Neural cell (in vitro differentiated cells): ENCODE measurements around the gene SLC11A1. TPM values are rescaled to one million over a fixed set of nuclear protein-coding genes. Genes with fewer than 3 reads are reported as not detected.

ENCODE experiments used
- H2AFZ ChIP-seq: fragments of 200-600, 300-800 bp; sonication (generic), shearing (Covaris generic); 2 replicates; pipeline ENCODE4 v1.6.0; 2014; ENCODE audit warnings: low read depth, mild to moderate bottlenecking, antibody characterized with exemption, low read length, moderate library complexity
- H3F3A ChIP-seq: fragments of 200-600 bp; shearing (Covaris generic); 2 replicates; pipeline ENCODE4 v1.6.1; 2016; ENCODE audit warnings: mild to moderate bottlenecking, moderate library complexity, mixed read lengths, antibody characterized with exemption, low read length; ENCODE audit not compliant: insufficient read depth, poor library complexity, severe bottlenecking
- H3K27ac ChIP-seq: fragments of 200-600, 300-800 bp; sonication (generic), shearing (Covaris generic); 2 replicates; pipeline ENCODE4 v1.5.1; 2014; ENCODE audit warnings: mild to moderate bottlenecking, low read length, moderate library complexity
- H3K27me3 ChIP-seq: fragments of 300-800, 200-600 bp; sonication (generic), shearing (Covaris generic); 2 replicates; pipeline ENCODE4 v1.6.0; 2014; ENCODE audit warnings: mild to moderate bottlenecking, low read depth, low read length, moderate library complexity; ENCODE audit not compliant: insufficient read depth
- H3K36me3 ChIP-seq: fragments of 300-800, 200-600 bp; sonication (generic), shearing (Covaris generic); 2 replicates; pipeline ENCODE4 v1.5.1; 2014; ENCODE audit warnings: mild to moderate bottlenecking, antibody characterized with exemption, low read length, moderate library complexity; ENCODE audit not compliant: insufficient read depth
- H3K4me2 ChIP-seq: fragments of 300-800, 200-600 bp; sonication (generic), shearing (Covaris generic); 2 replicates; pipeline ENCODE4 v1.6.0; 2014; ENCODE audit warnings: mild to moderate bottlenecking, low read length
- H3K4me3 ChIP-seq: fragments of 300-800, 200-600 bp; sonication (generic), shearing (Covaris generic); 2 replicates; pipeline ENCODE4 v1.5.1; 2014; ENCODE audit warnings: mild to moderate bottlenecking, low read length, moderate library complexity
- H3K79me2 ChIP-seq: fragments of 200-600 bp; shearing (Covaris generic); replicated peaks from 2 replicates; pipeline ENCODE4 v1.6.0; 2014; ENCODE audit warnings: mild to moderate bottlenecking, low read length, moderate library complexity; ENCODE audit not compliant: insufficient read depth
- H3K9ac ChIP-seq: fragments of 300-800, 200-600 bp; sonication (generic), shearing (Covaris generic); 2 replicates; pipeline ENCODE4 v1.6.1; 2016; ENCODE audit warnings: mild to moderate bottlenecking, low read length, mixed read lengths
- H3K9me2 ChIP-seq: fragments of 200-600 bp; shearing (Covaris generic); 2 replicates; pipeline ENCODE4 v1.6.1; 2016; ENCODE audit warnings: mild to moderate bottlenecking, low read length, mixed read lengths; ENCODE audit not compliant: insufficient read depth
- H3K9me3 ChIP-seq: fragments of 200-600, 300-800 bp; sonication (generic), shearing (Covaris generic); 2 replicates; pipeline ENCODE4 v1.6.1; 2016; ENCODE audit warnings: mild to moderate bottlenecking, mixed run types, low read length, moderate library complexity, mixed read lengths
- H4K20me1 ChIP-seq: fragments of 200-600 bp; shearing (Covaris generic); 2 replicates; pipeline ENCODE4 v1.6.1; 2016; ENCODE audit warnings: mild to moderate bottlenecking, mixed run types; ENCODE audit not compliant: insufficient read depth
- CTCF ChIP-seq: fragments of 450-650 bp; IDR thresholded peaks from 2 replicates; pipeline ENCODE4 v1.5.1; 2014; ENCODE audit warnings: antibody characterized with exemption, mild to moderate bottlenecking, moderate library complexity; ENCODE audit not compliant: poor library complexity, severe bottlenecking
- EP300 ChIP-seq: fragments of 450-650 bp; conservative IDR thresholded peaks from 2 replicates; pipeline ENCODE4 v1.6.1; 2014; ENCODE audit warnings: antibody characterized with exemption, mild to moderate bottlenecking, moderate library complexity; ENCODE audit not compliant: poor library complexity, severe bottlenecking
- EZH2 ChIP-seq: fragments of 200-600, 300-800 bp; shearing (Covaris generic), sonication (generic); IDR thresholded peaks from 2 replicates; pipeline ENCODE4 v1.6.1; 2014; ENCODE audit warnings: antibody characterized with exemption, low read length, borderline replicate concordance, mild to moderate bottlenecking; ENCODE audit not compliant: insufficient read depth, poor library complexity, severe bottlenecking
- MXI1 ChIP-seq: fragments of 450-650 bp; conservative IDR thresholded peaks from 2 replicates; pipeline ENCODE4 v1.6.1; 2014; ENCODE audit warnings: antibody characterized with exemption, mild to moderate bottlenecking; ENCODE audit not compliant: poor library complexity, severe bottlenecking
- POLR2AphosphoS5 ChIP-seq: IDR thresholded peaks from 2 replicates; pipeline ENCODE4 v1.6.1; 2012
- RAD21 ChIP-seq: fragments of 450-650 bp; conservative IDR thresholded peaks from 2 replicates; pipeline ENCODE4 v1.6.1; 2014; ENCODE audit warnings: antibody characterized with exemption, mild to moderate bottlenecking, moderate library complexity
- REST ChIP-seq: IDR thresholded peaks from 2 replicates; pipeline ENCODE4 v1.6.1; 2012; ENCODE audit warnings: borderline replicate concordance
- SMC3 ChIP-seq: fragments of 450-650 bp; conservative IDR thresholded peaks from 2 replicates; pipeline ENCODE4 v1.6.1; 2014; ENCODE audit warnings: antibody characterized with exemption, mild to moderate bottlenecking, moderate library complexity; ENCODE audit not compliant: poor library complexity
- TAF1 ChIP-seq: IDR thresholded peaks from 2 replicates; pipeline ENCODE4 v1.6.1; 2012; ENCODE audit warnings: low read depth
- polyA plus RNA-seq: library from polyadenylated mRNA; depleted of rRNA; stranded (reverse); fragments of >200 nt; gene quantifications from 2 replicates; pipeline ENCODE4 v1.2.3, GENCODE V29; 2014

SLC11A1 gene
- polyA plus RNA-seq, 1 donor from 2014 or later, result not detected

GRCh38 chr2:218374795-218375194 is 7.3 kb upstream of the SLC11A1 start:
- Histone ChIP-seq H3K36me3 (no peaks in the 10 kb centered on the region), H3K4me3 (no peak overlapping the region), H3K9me2 (no peaks in the 10 kb centered on the region), H3K9me3 (no peaks in the 10 kb centered on the region), H3K27me3 (no peaks in the 10 kb centered on the region), H3K9ac (no peak overlapping the region), H3F3A (no peaks in the 10 kb centered on the region), H3K79me2 (no peaks in the 10 kb centered on the region), H4K20me1 (no peaks in the 10 kb centered on the region), H3K4me2 (no peak overlapping the region), H2AFZ (no peak overlapping the region), H3K27ac (no peak overlapping the region)
- TF ChIP-seq RAD21, result no peak
- TF ChIP-seq MXI1, result no peak
- TF ChIP-seq CTCF, result no peak
- TF ChIP-seq SMC3, result no peak
- TF ChIP-seq POLR2AphosphoS5, result no peak
- no peak for TF ChIP-seq EZH2
- TF ChIP-seq EP300, result no peak
- no peak for TF ChIP-seq REST
- no peak for TF ChIP-seq TAF1

GRCh38 chr2:218375212-218375611 is 6.9 kb upstream of the SLC11A1 start:
- H2AFZ ChIP-seq, result no peak overlapping the region

More at GRCh38 chr2:218375212-218375611, 6.9 kb upstream of the SLC11A1 start:
- H4K20me1 ChIP-seq, result no peaks in the 10 kb centered on the region
- H3K79me2 ChIP-seq, result no peaks in the 10 kb centered on the region
- H3K9me3 ChIP-seq, result no peaks in the 10 kb centered on the region
- no peak overlapping the region for H3K4me2 ChIP-seq
- H3K27me3 ChIP-seq, result no peaks in the 10 kb centered on the region
- no peaks in the 10 kb centered on the region for H3K36me3 ChIP-seq
- no peak overlapping the region for H3K9ac ChIP-seq
- H3K9me2 ChIP-seq, result no peaks in the 10 kb centered on the region
- TF ChIP-seq EP300 (no peak), CTCF (no peak), EZH2 (no peak), SMC3 (no peak), TAF1 (no peak), MXI1 (no peak), RAD21 (no peak), REST (no peak), POLR2AphosphoS5 (no peak)
- no peak overlapping the region for H3K4me3 ChIP-seq
- H3F3A ChIP-seq, result no peaks in the 10 kb centered on the region
- H3K27ac ChIP-seq, result no peak overlapping the region
